ENCODE results near the gene MAPK12. TPM values are rescaled to one million over a fixed set of nuclear protein-coding genes. Genes with fewer than 3 reads are reported as not detected.

Gene MAPK12
- total RNA-seq, 4 donors from 2014 or later, result 3.1 to 5.1 (median 3.7) TPM

GRCh38 chr22:50226875-50227165 lies 34.7 kb downstream of the MAPK12 start:
- Histone ChIP-seq H3K4me3 (replicated peaks in 1 of 3) (no peak overlapping the region), H3K36me3 (peaks cover 30 to 44% of the 10 kb centered on the region in 2 donors), H3K9me3 (no peaks in the 10 kb centered on the region), H3K4me1 (no peaks in the 10 kb centered on the region), H3K27me3 (no peaks in the 10 kb centered on the region), H3K27ac (no peak overlapping the region)
- 90 to 100% methylated on average over 3 to 7 of the region's 18 CpGs for WGBS, 2 donors
- TF ChIP-seq POLR2A (IDR thresholded peaks at IDR 0.05), result no peak
- TF ChIP-seq CTCF (IDR thresholded peaks at IDR 0.05), result no peak
- intact Hi-C loops (cut with DNase I), result no loop called here
- DNase-seq, result no peak

- TF ChIP-seq CTCF (IDR thresholded peaks at IDR 0.05) (no peak), POLR2A (IDR thresholded peaks at IDR 0.05) (no peak)
- WGBS, 2 donors, result 89 to 95% methylated on average over 14 to 19 of the region's 31 CpGs
- Histone ChIP-seq H3K4me1 (no peaks in the 10 kb centered on the region), H3K9me3 (no peaks in the 10 kb centered on the region), H3K36me3 (peaks cover 35 to 48% of the 10 kb centered on the region in 2 donors), H3K27ac (no peak overlapping the region), H3K4me3 (replicated peaks in 1 of 3) (no peak overlapping the region), H3K27me3 (no peaks in the 10 kb centered on the region)
- intact Hi-C loops (cut with DNase I), result no loop called here
- DNase-seq, result no peak
Observed at GRCh38 chr22:50226063-50226874, 35.2 kb downstream of the MAPK12 start.

- Histone ChIP-seq H3K36me3 (peaks cover 44 to 56% of the 10 kb centered on the region in 2 donors), H3K4me3 (replicated peaks in 1 of 3) (no peak overlapping the region), H3K4me1 (no peaks in the 10 kb centered on the region), H3K27me3 (no peaks in the 10 kb centered on the region), H3K27ac (no peak overlapping the region), H3K9me3 (no peaks in the 10 kb centered on the region)
- intact Hi-C loops (cut with DNase I), result no loop called here
- WGBS, 2 donors, result 92 to 94% methylated on average over 14 to 17 of the region's 24 CpGs
- TF ChIP-seq POLR2A (IDR thresholded peaks at IDR 0.05) (no peak), CTCF (IDR thresholded peaks at IDR 0.05) (no peak)
- DNase-seq, result no peak
Observed at GRCh38 chr22:50225200-50225969, 36.1 kb downstream of the MAPK12 start.

GRCh38 chr22:50224071-50224470 lies 37.4 kb downstream of the MAPK12 start:
- Histone ChIP-seq H3K36me3 (peaks cover 46 to 59% of the 10 kb centered on the region in 2 donors), H3K4me1 (peaks cover 5 to 6% of the 10 kb centered on the region in 2 donors), H3K4me3 (replicated peaks in 1 of 3) (no peak overlapping the region), H3K27me3 (no peaks in the 10 kb centered on the region), H3K27ac (no peak overlapping the region), H3K9me3 (no peaks in the 10 kb centered on the region)
- DNase-seq, result no peak
- intact Hi-C loops (cut with DNase I), result no loop called here
- 95 to 97% methylated on average over 16 of the region's 16 CpGs for WGBS, 2 donors
- no peak for TF ChIP-seq CTCF (IDR thresholded peaks at IDR 0.05)
- no peak for TF ChIP-seq POLR2A (IDR thresholded peaks at IDR 0.05)

GRCh38 chr22:50222508-50222907 lies 39.0 kb downstream of the MAPK12 start:
- Histone ChIP-seq H3K4me3 (replicated peaks in 1 of 3) (no peak overlapping the region), H3K27me3 (no peaks in the 10 kb centered on the region), H3K27ac (no peak overlapping the region), H3K4me1 (peaks cover 5 to 6% of the 10 kb centered on the region in 2 donors), H3K36me3 (peaks cover 56 to 71% of the 10 kb centered on the region in 2 donors), H3K9me3 (no peaks in the 10 kb centered on the region)
- no peak for DNase-seq
- 91% methylated on average over 4 to 7 of the region's 8 CpGs for WGBS, 2 donors
- TF ChIP-seq POLR2A (IDR thresholded peaks at IDR 0.05) (no peak), CTCF (IDR thresholded peaks at IDR 0.05) (no peak)
- intact Hi-C loops (cut with DNase I), result no loop called here

Measured in thyroid gland (tissue), 4 donors.